T-cell (primary cell): ENCODE measurements around the gene TSPAN4. TPM values are rescaled to one million over a fixed set of nuclear protein-coding genes. Genes with fewer than 3 reads are reported as not detected.

Experiments
- ATAC-seq, 4 experiments: fragments of 200-7000 bp in 3 of 4; fragments of 150-1000 bp in 1 of 4; cut with Tn5 transposase; replicated peaks in 1 of 4; 1 replicate in 3 of 4; 2 replicates in 1 of 4; pipeline ENCODE4 v1.10.0; 2021; ENCODE audit warnings: moderate library complexity in 3 of 4, mild to moderate bottlenecking in 2 of 4, moderate number of reproducible peaks in 1 of 4
- CTCF ChIA-PET, 2 donors: fragments of 300-600 bp; sonication (Branson Sonifier 250); formaldehyde crosslinking; loops; one replicate each; lab custom pipeline; 2022; ENCODE audit warnings: antibody characterized with exemption in 2 of 2; lab: Charles Lee
- POLR2A ChIA-PET, 2 donors: fragments of 300-600 bp; sonication (Branson Sonifier 250); formaldehyde crosslinking; loops; one replicate each; lab custom pipeline; 2022; ENCODE audit warnings: antibody characterized with exemption in 2 of 2; lab: Charles Lee
- DNase-seq, 35 experiments: peaks; one replicate each; pipeline versions ENCODE4 v3.0.0 to v3.0.0-alpha.2; 2013 to 2023
- H3K27ac ChIP-seq: one replicate; pipeline ENCODE4 v1.5.1; 2013; ENCODE audit warnings: low read length
- H3K27me3 ChIP-seq, 2 experiments: replicated peaks in 1 of 2; 1 replicate in 1 of 2; 2 replicates in 1 of 2; pipeline versions ENCODE4 v1.6.1 to v1.7.0; 2013; ENCODE audit warnings: low read length in 1 of 2, mixed read lengths in 1 of 2; ENCODE audit not compliant: control insufficient read depth in 2 of 2, insufficient read depth in 2 of 2; ENCODE audit errors: extremely low read depth in 1 of 2
- H3K36me3 ChIP-seq, 2 donors: 1 replicate in 1 of 2; 2 replicates in 1 of 2; pipeline versions ENCODE4 v1.6.1 to v1.7.0; 2013; ENCODE audit warnings: low read length in 1 of 2; ENCODE audit not compliant: control insufficient read depth in 2 of 2, insufficient read depth in 1 of 2; ENCODE audit errors: extremely low read depth in 1 of 2
- H3K4me1 ChIP-seq, 2 experiments: 1 replicate in 1 of 2; 2 replicates in 1 of 2; pipeline versions ENCODE4 v1.6.1 to v1.7.0; 2013; ENCODE audit warnings: low read length in 2 of 2, mixed read lengths in 1 of 2; ENCODE audit not compliant: insufficient read depth in 2 of 2, control insufficient read depth in 1 of 2; ENCODE audit errors: extremely low read depth in 1 of 2
- H3K4me3 ChIP-seq, 2 donors: 1 replicate in 1 of 2; 2 replicates in 1 of 2; pipeline versions ENCODE4 v1.5.1 to v1.7.0; 2013; ENCODE audit warnings: mild to moderate bottlenecking in 2 of 2, low read length in 1 of 2, moderate library complexity in 1 of 2; ENCODE audit not compliant: control insufficient read depth in 1 of 2; ENCODE audit errors: extremely low read depth in 1 of 2
- H3K9me3 ChIP-seq: 2 replicates; pipeline ENCODE4 v1.7.0; 2013
- H3K27ac Mint-ChIP-seq, 2 donors: one replicate each; pipeline ENCODE4 v1.8.0; 2020 to 2021; ENCODE audit warnings: mild to moderate bottlenecking in 2 of 2, mixed read lengths in 2 of 2
- H3K27me3 Mint-ChIP-seq, 2 donors: one replicate each; pipeline ENCODE4 v1.8.0; 2021 to 2022; ENCODE audit warnings: mixed read lengths in 2 of 2
- H3K36me3 Mint-ChIP-seq: one replicate; pipeline ENCODE4 v1.8.0; 2021; ENCODE audit warnings: mixed read lengths
- H3K4me1 Mint-ChIP-seq, 3 donors: one replicate each; pipeline ENCODE4 v1.8.0; 2020 to 2022; ENCODE audit warnings: mixed read lengths in 3 of 3, mild to moderate bottlenecking in 1 of 3
- H3K4me3 Mint-ChIP-seq, 3 donors: one replicate each; pipeline ENCODE4 v1.8.0; 2020 to 2022; ENCODE audit warnings: mild to moderate bottlenecking in 3 of 3, mixed read lengths in 3 of 3, moderate library complexity in 3 of 3
- H3K9me3 Mint-ChIP-seq, 3 donors: one replicate each; pipeline ENCODE4 v1.8.0; 2020 to 2022; ENCODE audit warnings: mixed read lengths in 3 of 3
- WGBS: methylation state at CpG from one replicate; pipeline ENCODE4 v1.1.5; 2013; ENCODE audit warnings: missing lambda C conversion rate; ENCODE audit not compliant: insufficient coverage; 5-methylcytosine and 5-hydroxymethylcytosine counted together
- total RNA-seq, 35 experiments: library from RNA in 6 of 35; stranded (reverse) in 6 of 35; fragments of 120-200 nt in 1 of 35; gene quantifications; one replicate each; pipeline versions ENCODE4 v1.2.1 to v1.2.4 and lab custom pipeline; 2013 to 2026

The TSPAN4 gene
- total RNA-seq, 5 donors from 2014 or later (not counting 1 experiment from before 2014, with no cell fraction given), result 3.1 to 5.8 (median 4.4) TPM

GRCh38 chr11:800473-800872 lies 42.2 kb upstream of the TSPAN4 start:
- H3K9me3 ChIP-seq, result no peaks in the 10 kb centered on the region
- Mint-ChIP-seq H3K9me3 (no peaks in the 10 kb centered on the region), H3K36me3 (no peaks in the 10 kb centered on the region), H3K4me3 (no peak overlapping the region), H3K27me3 (no peaks in the 10 kb centered on the region), H3K4me1 (peaks cover 16 to 26% (median 18%) of the 10 kb centered on the region in 3 donors), H3K27ac (no peak overlapping the region)
- no peak for ATAC-seq
- no peak overlapping the region for H3K27ac ChIP-seq
- H3K4me1 ChIP-seq, result peaks cover 25 to 57% of the 10 kb centered on the region in 2 experiments
- POLR2A ChIA-PET, result interaction anchor here in 1 of 2 donors (1.0 kb wide), 1 partner anchor 75 kb away, joined by 5 read pairs; no protein-coding TSS in a partner anchor
- no peaks in the 10 kb centered on the region for H3K27me3 ChIP-seq
- 97% methylated on average over 26 of the region's 30 CpGs for WGBS
- CTCF ChIA-PET, result no interaction called here
- DNase-seq, result no peak
- H3K4me3 ChIP-seq, result no peak overlapping the region
- peaks cover 9 to 21% of the 10 kb centered on the region in 2 donors for H3K36me3 ChIP-seq

- 99% methylated on average over 20 of the region's 20 CpGs for WGBS
- no peaks in the 10 kb centered on the region for H3K27me3 ChIP-seq
- ATAC-seq (no peak), DNase-seq (no peak)
- H3K4me1 Mint-ChIP-seq, result peaks cover 10 to 23% (median 18%) of the 10 kb centered on the region in 3 donors
- H3K36me3 Mint-ChIP-seq, result no peaks in the 10 kb centered on the region
- no peak overlapping the region for H3K27ac Mint-ChIP-seq
- H3K4me3 Mint-ChIP-seq, result no peak overlapping the region
- CTCF ChIA-PET, result no interaction called here
- H3K9me3 ChIP-seq, result no peaks in the 10 kb centered on the region
- H3K36me3 ChIP-seq, result peaks cover 9 to 21% of the 10 kb centered on the region in 2 donors
- H3K27me3 Mint-ChIP-seq, result no peaks in the 10 kb centered on the region
- no peaks in the 10 kb centered on the region for H3K9me3 Mint-ChIP-seq
- H3K27ac ChIP-seq, result no peak overlapping the region
- peaks cover 24 to 55% of the 10 kb centered on the region in 2 experiments for H3K4me1 ChIP-seq
- POLR2A ChIA-PET, result interaction anchor here in 1 of 2 donors (1.0 kb wide), 1 partner anchor 75 kb away, joined by 5 read pairs; no protein-coding TSS in a partner anchor
- H3K4me3 ChIP-seq, result no peak overlapping the region
Measured at GRCh38 chr11:801097-801780, 41.4 kb upstream of the TSPAN4 start.

- Mint-ChIP-seq H3K27ac (no peak overlapping the region), H3K4me1 (peaks cover 2 to 15% (median 12%) of the 10 kb centered on the region in 3 donors), H3K27me3 (no peaks in the 10 kb centered on the region), H3K4me3 (peak overlapping the region in 1 of 3 donors; percentile 50), H3K9me3 (no peaks in the 10 kb centered on the region), H3K36me3 (no peaks in the 10 kb centered on the region)
- no peak for ATAC-seq
- Histone ChIP-seq H3K9me3 (no peaks in the 10 kb centered on the region), H3K4me3 (no peak overlapping the region), H3K4me1 (peaks cover 15 to 46% of the 10 kb centered on the region in 2 experiments), H3K27ac (no peak overlapping the region), H3K36me3 (peaks cover 9 to 21% of the 10 kb centered on the region in 2 donors), H3K27me3 (no peaks in the 10 kb centered on the region)
- WGBS, result 96% methylated on average over 18 of the region's 21 CpGs
- no peak for DNase-seq
- ChIA-PET CTCF (no interaction called here), POLR2A (no interaction called here)
Measured at GRCh38 chr11:802018-802617, 40.5 kb upstream of the TSPAN4 start.

- Histone ChIP-seq H3K9me3 (no peaks in the 10 kb centered on the region), H3K4me3 (no peak overlapping the region), H3K4me1 (peaks cover 13 to 41% of the 10 kb centered on the region in 2 experiments), H3K36me3 (peaks cover 9 to 21% of the 10 kb centered on the region in 2 donors), H3K27me3 (no peaks in the 10 kb centered on the region), H3K27ac (no peak overlapping the region)
- no peak for DNase-seq
- ATAC-seq, result no peak
- no peak overlapping the region for H3K27ac Mint-ChIP-seq
- 93% methylated on average over 25 of the region's 28 CpGs for WGBS
- POLR2A ChIA-PET, result no interaction called here
- H3K9me3 Mint-ChIP-seq, result no peaks in the 10 kb centered on the region
- H3K27me3 Mint-ChIP-seq, result no peaks in the 10 kb centered on the region
- H3K36me3 Mint-ChIP-seq, result no peaks in the 10 kb centered on the region
- CTCF ChIA-PET, result interaction anchor here in 1 of 2 donors (0.5 kb wide), 1 partner anchor 962 kb away, joined by 7 read pairs; no protein-coding TSS in a partner anchor
- peak overlapping the region in 1 of 3 donors; percentile 50 for H3K4me3 Mint-ChIP-seq
- peaks cover 3 to 15% (median 11%) of the 10 kb centered on the region in 3 donors for H3K4me1 Mint-ChIP-seq
Measured at GRCh38 chr11:802693-803466, 39.8 kb upstream of the TSPAN4 start.

DNA sequence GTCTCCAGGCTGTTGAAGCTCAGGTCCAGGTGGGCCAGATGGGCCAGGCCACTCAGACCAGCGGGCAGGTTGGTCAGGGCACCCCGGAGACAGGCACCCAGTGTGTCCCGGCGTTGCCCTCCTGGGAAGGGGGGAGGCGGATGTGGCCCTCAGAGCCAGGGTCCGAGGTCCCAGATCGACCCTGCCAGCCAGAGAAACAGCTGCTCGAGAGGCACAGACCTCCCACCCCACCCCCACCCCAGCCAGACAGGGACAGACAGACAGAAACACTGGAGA lies 39.2 kb upstream of the TSPAN4 start:
- no peaks in the 10 kb centered on the region for H3K9me3 ChIP-seq
- H3K27me3 ChIP-seq, result no peaks in the 10 kb centered on the region
- DNase-seq (no peak), ATAC-seq (no peak)
- CTCF ChIA-PET, result no interaction called here
- Mint-ChIP-seq H3K27ac (no peak overlapping the region), H3K4me1 (peaks cover 7 to 17% (median 13%) of the 10 kb centered on the region in 3 donors), H3K27me3 (no peaks in the 10 kb centered on the region), H3K9me3 (no peaks in the 10 kb centered on the region), H3K4me3 (peak overlapping the region in 1 of 3 donors; percentile 89), H3K36me3 (no peaks in the 10 kb centered on the region)
- H3K4me3 ChIP-seq, result no peak overlapping the region
- peaks cover 9 to 21% of the 10 kb centered on the region in 2 donors for H3K36me3 ChIP-seq
- no peak overlapping the region for H3K27ac ChIP-seq
- POLR2A ChIA-PET, result no interaction called here
- WGBS, result 100% methylated on average over 1 of the region's 8 CpGs
- peaks cover 13 to 43% of the 10 kb centered on the region in 2 experiments for H3K4me1 ChIP-seq
